OCI-M2 (cell line): ENCODE data around the gene TM9SF1.
"Not testable (repeated sequence)": the region's sequence is repeated elsewhere in the genome, so short reads cannot be mapped to it uniquely, and the experiment has no call there.

ENCODE experiments used
- DNase-seq: peaks from one replicate; lab custom pipeline; 2025; ENCODE audit not compliant: unreplicated experiment; lab: John Stamatoyannopoulos, UW

TM9SF1 gene

GRCh38 chr14:24226473-24226872 is 31.2 kb upstream of the TM9SF1 start:
- no peak for DNase-seq

GRCh38 chr14:24224618-24225071 is 29.4 kb upstream of the TM9SF1 start:
- no peak for DNase-seq

- DNase-seq, result not testable (repeated sequence)
These were observed 27.7 kb upstream of the TM9SF1 start for GRCh38 chr14:24222987-24223386.

GRCh38 chr14:24219521-24219920 is 24.3 kb upstream of the TM9SF1 start:
- DNase-seq, result no peak

GRCh38 chr14:24219080-24219479 is 23.8 kb upstream of the TM9SF1 start:
- no peak for DNase-seq

GRCh38 chr14:24216876-24217275 is 21.6 kb upstream of the TM9SF1 start:
- DNase-seq, result not testable (repeated sequence)

- DNase-seq, result no peak
These were observed 21.1 kb upstream of the TM9SF1 start for GRCh38 chr14:24216345-24216699.

- peak; percentile 70 for DNase-seq
These were observed 20.5 kb upstream of the TM9SF1 start, which contains the start of gene MDP1 for GRCh38 chr14:24215495-24216344. TSS of gene MDP1 (minus strand) at chr14:24216066. CDS start at chr14:24215955, 111 bp downstream.

GRCh38 chr14:24213866-24214662 is 18.8 kb upstream of the TM9SF1 start:
- DNase-seq, result no peak

- peak; percentile 93 for DNase-seq
These were observed 18.0 kb upstream of the TM9SF1 start, which contains the start of gene CHMP4A for GRCh38 chr14:24212924-24213865. TSS of gene CHMP4A (minus strand) at chr14:24213488. CDS start at chr14:24213439, 49 bp downstream.

- DNase-seq, result no peak
These were observed 16.1 kb upstream of the TM9SF1 start for GRCh38 chr14:24211311-24211710.

- no peak for DNase-seq
These were observed 12.4 kb upstream of the TM9SF1 start for GRCh38 chr14:24207625-24208024.

- DNase-seq, result no peak
These were observed 11.9 kb upstream of the TM9SF1 start for GRCh38 chr14:24207104-24207551.

GRCh38 chr14:24206260-24207103 is 11.2 kb upstream of the TM9SF1 start:
- DNase-seq, result no peak

GRCh38 chr14:24204163-24205146 is 9.2 kb upstream of the TM9SF1 start:
- DNase-seq, result no peak

- not testable (repeated sequence) for DNase-seq
These were observed 8.1 kb upstream of the TM9SF1 start for GRCh38 chr14:24203249-24203886.

GRCh38 chr14:24202538-24202937 is 7.3 kb upstream of the TM9SF1 start:
- DNase-seq, result not testable (repeated sequence)
